Testis (tissue), 3 donors: ENCODE data around the gene SEMA3B. TPM values are rescaled to one million over a fixed set of nuclear protein-coding genes. Genes with fewer than 3 reads are reported as not detected.

Source experiments
- DNase-seq: peaks from one replicate; pipeline ENCODE4 v3.0.0-alpha.2; 2019
- H3K27ac ChIP-seq, 2 donors: fragments of 200-600 bp; sonication (generic); one replicate each; pipeline ENCODE4 v1.5.1; 2019
- H3K27me3 ChIP-seq: fragments of 200-600 bp; sonication (generic); one replicate; pipeline ENCODE4 v1.5.1; 2019
- H3K36me3 ChIP-seq: fragments of 200-600 bp; sonication (generic); one replicate; pipeline ENCODE4 v1.5.1; 2017; ENCODE audit warnings: low read depth; ENCODE audit errors: missing control alignments
- H3K4me1 ChIP-seq: fragments of 200-600 bp; sonication (generic); one replicate; pipeline ENCODE4 v1.5.1; 2019
- H3K4me3 ChIP-seq, 2 donors: fragments of 200-600 bp; sonication (generic); one replicate each; pipeline ENCODE4 v1.5.1; 2017 to 2019
- H3K9me3 ChIP-seq: fragments of 200-600 bp; sonication (generic); one replicate; pipeline ENCODE4 v1.5.1; 2017
- POLR2A ChIP-seq: fragments of 450-650 bp; IDR thresholded peaks from one replicate; pipeline ENCODE4 v1.6.1; 2017; ENCODE audit warnings: antibody characterized with exemption, mild to moderate bottlenecking, moderate library complexity
- WGBS, 2 donors: methylation state at CpG; one replicate each; pipeline ENCODE4 v1.1.5; 2018; 5-methylcytosine and 5-hydroxymethylcytosine counted together
- intact Hi-C: fragments of 100-400 bp; cut with DNase I; formaldehyde crosslinking; loops from one replicate; pipeline ENCODE4 v1.15.1; 2023; ENCODE audit warnings: low total_unique reads
- polyA plus RNA-seq: library from polyadenylated mRNA; stranded (reverse); fragments of 350-450 nt; fragmentation: Illumina TruSeq; extraction: RNeasy Lipid Tissue Mini Kit (QIAGEN cat#74804); gene quantifications from one replicate; pipeline ENCODE4 v1.2.3, GENCODE V29; 2014; ENCODE audit warnings: low read depth, low replicate concordance; ENCODE audit not compliant: insufficient read depth
- total RNA-seq, 2 donors: library from RNA; depleted of rRNA; stranded (reverse); fragments of >200 nt; gene quantifications; one replicate each; pipeline ENCODE4 v1.2.3, GENCODE V29; 2016
- TF ChIP-seq, protein P1 (sequence below), 3 experiments: fragments of 450-650 bp in 2 of 3; fragments of 200-600 bp in 1 of 3; sonication (generic) in 1 of 3; IDR thresholded peaks; one replicate each; pipeline ENCODE4 v1.5.1; 2016 to 2019; ENCODE audit warnings: antibody characterized with exemption in 3 of 3, mild to moderate bottlenecking in 2 of 3, moderate library complexity in 1 of 3

The SEMA3B gene
- total and polyA plus RNA-seq, 3 donors from 2014 or later = 12.9 to 30.2 (median 26.7) TPM

- TF ChIP-seq, protein P1, sequence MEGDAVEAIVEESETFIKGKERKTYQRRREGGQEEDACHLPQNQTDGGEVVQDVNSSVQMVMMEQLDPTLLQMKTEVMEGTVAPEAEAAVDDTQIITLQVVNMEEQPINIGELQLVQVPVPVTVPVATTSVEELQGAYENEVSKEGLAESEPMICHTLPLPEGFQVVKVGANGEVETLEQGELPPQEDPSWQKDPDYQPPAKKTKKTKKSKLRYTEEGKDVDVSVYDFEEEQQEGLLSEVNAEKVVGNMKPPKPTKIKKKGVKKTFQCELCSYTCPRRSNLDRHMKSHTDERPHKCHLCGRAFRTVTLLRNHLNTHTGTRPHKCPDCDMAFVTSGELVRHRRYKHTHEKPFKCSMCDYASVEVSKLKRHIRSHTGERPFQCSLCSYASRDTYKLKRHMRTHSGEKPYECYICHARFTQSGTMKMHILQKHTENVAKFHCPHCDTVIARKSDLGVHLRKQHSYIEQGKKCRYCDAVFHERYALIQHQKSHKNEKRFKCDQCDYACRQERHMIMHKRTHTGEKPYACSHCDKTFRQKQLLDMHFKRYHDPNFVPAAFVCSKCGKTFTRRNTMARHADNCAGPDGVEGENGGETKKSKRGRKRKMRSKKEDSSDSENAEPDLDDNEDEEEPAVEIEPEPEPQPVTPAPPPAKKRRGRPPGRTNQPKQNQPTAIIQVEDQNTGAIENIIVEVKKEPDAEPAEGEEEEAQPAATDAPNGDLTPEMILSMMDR (IDR thresholded peaks at IDR 0.05) = peak in 2 of 3 experiments; percentile 12 to 20
- no peak for TF ChIP-seq POLR2A
- Histone ChIP-seq H3K27ac (peak overlapping the region; percentile 78 to 87), H3K27me3 (no peaks in the 10 kb centered on the region), H3K36me3 (no peaks in the 10 kb centered on the region), H3K9me3 (no peaks in the 10 kb centered on the region), H3K4me3 (peak overlapping the region in 1 of 2 donors; percentile 81), H3K4me1 (peaks cover 20% of the 10 kb centered on the region)
- 33 to 51% methylated on average over 9 of the region's 9 CpGs for WGBS, 2 donors
- no peak for DNase-seq
- intact Hi-C loops = no loop called here
These were observed 29.2 kb downstream of the SEMA3B start for GRCh38 chr3:50297896-50298725.

GRCh38 chr3:50298836-50299637 lies 30.1 kb downstream of the SEMA3B start, which contains the start of the genes HYAL3 and NAA80:
Gene HYAL3, minus strand, starts transcription at chr3:50299405. Its CDS starts 3,803 bp downstream, at chr3:50295602.
Gene NAA80, minus strand, starts transcription at chr3:50299405. Its CDS starts 1,942 bp downstream, at chr3:50297463.
- Histone ChIP-seq H3K9me3 (no peaks in the 10 kb centered on the region), H3K4me1 (peaks cover 25% of the 10 kb centered on the region), H3K36me3 (no peaks in the 10 kb centered on the region), H3K4me3 (peak within 1 kb of the TSS; percentile 63 to 81), H3K27ac (peak within 1 kb of the TSS; percentile 78 to 87), H3K27me3 (no peaks in the 10 kb centered on the region)
- TF ChIP-seq, protein P1 (IDR thresholded peaks at IDR 0.05) = peak in 2 of 3 experiments; percentile 42 to 64
- peak; percentile 65 for TF ChIP-seq POLR2A
- WGBS, 2 donors = 0% methylated on average over 32 to 56 of the region's 61 CpGs
- DNase-seq = peak; percentile 100
- intact Hi-C loops = no loop called here

DNA sequence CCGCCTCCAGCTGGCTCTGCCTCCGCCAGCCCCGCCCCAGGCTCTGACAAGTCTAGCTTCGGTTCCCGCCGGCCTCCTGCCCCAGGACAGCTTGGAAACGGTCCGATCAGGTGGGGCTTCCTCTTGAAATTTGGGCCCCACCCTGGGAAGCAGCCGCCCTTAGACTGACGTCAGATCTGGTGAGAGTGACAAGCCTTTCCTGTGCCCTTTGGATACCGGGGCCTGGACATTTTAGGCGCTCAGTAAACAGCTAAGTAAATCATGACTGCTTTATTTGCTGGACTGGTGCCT lies 30.6 kb downstream of the SEMA3B start:
- H3K4me1 ChIP-seq = peaks cover 25% of the 10 kb centered on the region

DNA sequence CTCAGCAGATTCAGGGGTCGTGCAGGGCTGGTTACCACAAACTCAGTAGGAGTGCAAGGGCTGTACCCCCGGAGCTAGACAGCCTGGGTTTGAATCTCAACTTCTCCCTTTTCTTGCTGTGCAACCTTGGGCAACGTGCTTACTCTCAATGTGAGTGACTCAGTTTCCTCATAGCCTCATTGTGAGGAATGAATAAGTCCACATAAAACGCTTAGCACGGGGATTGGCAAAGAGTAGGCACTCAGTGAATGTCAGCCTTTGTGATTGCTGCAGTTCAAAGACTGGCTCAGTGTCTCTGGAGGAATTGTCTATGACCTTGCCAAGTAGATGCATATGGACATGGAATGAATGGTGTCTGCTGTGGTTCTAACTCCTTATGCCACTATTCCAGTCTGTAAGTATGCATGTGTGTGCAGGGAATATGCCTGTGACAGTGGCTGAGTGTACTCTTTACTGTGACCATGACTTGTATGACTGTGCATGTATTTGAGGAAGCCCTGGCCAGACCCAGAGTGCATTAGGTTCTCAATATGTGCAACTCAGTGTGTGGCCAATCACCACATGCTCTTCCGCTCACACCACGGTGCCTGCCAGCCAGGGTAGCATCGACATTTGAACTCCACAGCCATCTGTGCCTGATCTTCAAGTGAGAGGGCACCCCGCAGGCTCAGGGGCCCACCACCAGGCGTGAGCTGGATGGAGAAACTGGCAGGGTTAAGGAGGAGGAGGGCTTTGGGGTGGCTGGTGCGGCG lies 31.2 kb downstream of the SEMA3B start:
- WGBS, 2 donors = 44 to 57% methylated on average over 12 of the region's 12 CpGs
- DNase-seq = no peak
- Histone ChIP-seq H3K9me3 (no peaks in the 10 kb centered on the region), H3K27ac (peak overlapping the region; percentile 12 to 85), H3K36me3 (no peaks in the 10 kb centered on the region), H3K4me1 (peaks cover 25% of the 10 kb centered on the region), H3K27me3 (no peaks in the 10 kb centered on the region), H3K4me3 (peak overlapping the region; percentile 63 to 81)
- intact Hi-C loops = no loop called here
- no peak for TF ChIP-seq POLR2A
- TF ChIP-seq, protein P1 (IDR thresholded peaks at IDR 0.05) = no peak

More for the DNA sequence above, 30.6 kb downstream of the SEMA3B start:
- 0 to 2% methylated on average over 10 to 12 of the region's 12 CpGs for WGBS, 2 donors
- intact Hi-C loops = no loop called here
- Histone ChIP-seq H3K9me3 (no peaks in the 10 kb centered on the region), H3K27ac (peak overlapping the region; percentile 12 to 85), H3K36me3 (no peaks in the 10 kb centered on the region), H3K4me3 (peak overlapping the region; percentile 63 to 81), H3K27me3 (no peaks in the 10 kb centered on the region)
- TF ChIP-seq, protein P1 (IDR thresholded peaks at IDR 0.05) = no peak
- TF ChIP-seq POLR2A = no peak
- DNase-seq = no peak
